ENCODE measurements around the gene CSN3. TPM values are rescaled to one million over a fixed set of nuclear protein-coding genes. Genes with fewer than 3 reads are reported as not detected.
"Not testable (repeated sequence)": the region's sequence is repeated elsewhere in the genome, so short reads cannot be mapped to it uniquely, and the experiment has no call there.

The CSN3 gene
- total RNA-seq, 1 experiment from 2014 or later, result not detected

DNA sequence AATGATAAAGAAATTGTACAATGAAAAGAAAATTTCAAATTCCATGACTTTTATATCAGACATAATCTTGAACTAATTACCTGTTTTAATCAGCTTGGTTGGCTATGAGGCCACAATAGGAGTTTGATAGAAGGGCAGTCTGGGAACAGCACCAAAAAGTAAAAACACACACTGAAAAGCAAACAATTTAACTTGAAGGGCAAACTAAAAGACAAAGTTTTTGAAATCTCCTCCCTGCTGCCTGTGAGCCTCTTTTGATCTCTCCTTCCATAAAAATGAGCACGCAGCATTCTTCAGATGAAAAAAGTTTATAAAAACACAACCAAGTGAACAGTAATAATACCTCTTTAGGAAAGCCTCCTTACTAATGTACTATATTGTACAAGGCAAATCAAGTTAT is 38.8 kb upstream of the CSN3 start:
- DNase-seq (ENCODE audit: low read depth, low spot score) (no peak), ATAC-seq (no peak)
- Histone ChIP-seq H3K36me3 (ENCODE audit: control insufficient read depth, insufficient read depth, low read length) (no peaks in the 10 kb centered on the region), H3K9me3 (ENCODE audit: control insufficient read depth, insufficient read depth, low read depth, low read length) (no peaks in the 10 kb centered on the region), H3K27me3 (ENCODE audit: control insufficient read depth, insufficient read depth, low read length) (no peaks in the 10 kb centered on the region), H3K4me1 (ENCODE audit: control insufficient read depth, insufficient read depth, low read length) (no peaks in the 10 kb centered on the region), H3K4me3 (ENCODE audit: low read depth in 2 of 2, low read length in 2 of 2) (no peak overlapping the region), H3K27ac (ENCODE audit: low read length) (no peak overlapping the region)
- intact Hi-C loops (cut with micrococcal nuclease; ENCODE audit: unreplicated experiment), result no loop called here
- TF ChIP-seq POLR2AphosphoS5 (IDR thresholded peaks at IDR 0.05; ENCODE audit: low read depth, low read length) (no peak), SIN3A (IDR thresholded peaks at IDR 0.05; ENCODE audit: borderline replicate concordance, insufficient read depth, low read depth, low read length) (no peak), TCF7L2 (IDR thresholded peaks at IDR 0.05; ENCODE audit: low read depth, low read length) (no peak), REST (IDR thresholded peaks at IDR 0.05; ENCODE audit: insufficient read depth in 1 of 2, low read depth in 2 of 2, low read length in 1 of 2) (no peak)
- TF ChIP-seq, protein P1, sequence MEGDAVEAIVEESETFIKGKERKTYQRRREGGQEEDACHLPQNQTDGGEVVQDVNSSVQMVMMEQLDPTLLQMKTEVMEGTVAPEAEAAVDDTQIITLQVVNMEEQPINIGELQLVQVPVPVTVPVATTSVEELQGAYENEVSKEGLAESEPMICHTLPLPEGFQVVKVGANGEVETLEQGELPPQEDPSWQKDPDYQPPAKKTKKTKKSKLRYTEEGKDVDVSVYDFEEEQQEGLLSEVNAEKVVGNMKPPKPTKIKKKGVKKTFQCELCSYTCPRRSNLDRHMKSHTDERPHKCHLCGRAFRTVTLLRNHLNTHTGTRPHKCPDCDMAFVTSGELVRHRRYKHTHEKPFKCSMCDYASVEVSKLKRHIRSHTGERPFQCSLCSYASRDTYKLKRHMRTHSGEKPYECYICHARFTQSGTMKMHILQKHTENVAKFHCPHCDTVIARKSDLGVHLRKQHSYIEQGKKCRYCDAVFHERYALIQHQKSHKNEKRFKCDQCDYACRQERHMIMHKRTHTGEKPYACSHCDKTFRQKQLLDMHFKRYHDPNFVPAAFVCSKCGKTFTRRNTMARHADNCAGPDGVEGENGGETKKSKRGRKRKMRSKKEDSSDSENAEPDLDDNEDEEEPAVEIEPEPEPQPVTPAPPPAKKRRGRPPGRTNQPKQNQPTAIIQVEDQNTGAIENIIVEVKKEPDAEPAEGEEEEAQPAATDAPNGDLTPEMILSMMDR (IDR thresholded peaks at IDR 0.05), result no peak
- ChIA-PET CTCF (no interaction called here), POLR2A (no interaction called here)
- in situ Hi-C loops (cut with HindIII; ENCODE audit: low pct_unique_long_range_greater_than_20kb, low sequenced_read_pairs), result no loop called here
- no TSS peak for BruUV-seq (replicated peaks)

GRCh38 chr4:70212752-70213151 is 29.6 kb upstream of the CSN3 start:
- CTCF ChIA-PET; DNase-seq (ENCODE audit: low read depth, low spot score); in situ Hi-C loops (cut with HindIII; ENCODE audit: low pct_unique_long_range_greater_than_20kb, low sequenced_read_pairs); H3K27ac ChIP-seq (ENCODE audit: low read length); BruUV-seq (replicated peaks); H3K4me3 ChIP-seq (ENCODE audit: low read depth in 2 of 2, low read length in 2 of 2); H3K4me1 ChIP-seq (ENCODE audit: control insufficient read depth, insufficient read depth, low read length); H3K36me3 ChIP-seq (ENCODE audit: control insufficient read depth, insufficient read depth, low read length); H3K27me3 ChIP-seq (ENCODE audit: control insufficient read depth, insufficient read depth, low read length); POLR2A ChIA-PET; H3K9me3 ChIP-seq (ENCODE audit: control insufficient read depth, insufficient read depth, low read depth, low read length); ATAC-seq; intact Hi-C loops (cut with micrococcal nuclease; ENCODE audit: unreplicated experiment): not testable (repeated sequence)

GRCh38 chr4:70216109-70216508 is 26.3 kb upstream of the CSN3 start:
- H3K27me3 ChIP-seq (ENCODE audit: control insufficient read depth, insufficient read depth, low read length); POLR2A ChIA-PET; H3K27ac ChIP-seq (ENCODE audit: low read length); BruUV-seq (replicated peaks); H3K9me3 ChIP-seq (ENCODE audit: control insufficient read depth, insufficient read depth, low read depth, low read length); DNase-seq (ENCODE audit: low read depth, low spot score); H3K4me1 ChIP-seq (ENCODE audit: control insufficient read depth, insufficient read depth, low read length); CTCF ChIA-PET; H3K4me3 ChIP-seq (ENCODE audit: low read depth in 2 of 2, low read length in 2 of 2); H3K36me3 ChIP-seq (ENCODE audit: control insufficient read depth, insufficient read depth, low read length); intact Hi-C loops (cut with micrococcal nuclease; ENCODE audit: unreplicated experiment); in situ Hi-C loops (cut with HindIII; ENCODE audit: low pct_unique_long_range_greater_than_20kb, low sequenced_read_pairs); ATAC-seq: not testable (repeated sequence)

DNA sequence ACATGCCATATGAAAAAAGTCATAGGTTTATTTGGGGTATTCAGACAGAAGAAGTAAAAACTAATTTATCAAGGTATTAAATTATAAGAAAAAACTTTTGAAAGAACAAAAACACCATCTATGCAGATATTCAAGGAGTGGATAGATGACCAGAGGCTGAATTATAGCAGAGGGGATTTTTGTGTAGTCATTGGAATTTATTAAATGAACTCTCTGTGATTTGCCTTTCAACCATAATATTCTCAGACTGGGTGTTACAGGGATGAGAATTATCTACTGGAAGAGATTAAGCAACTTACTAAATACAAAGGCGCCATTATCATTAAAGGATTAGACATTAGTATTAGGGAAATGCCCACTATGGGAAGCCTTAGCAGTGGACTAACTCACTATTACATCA is 25.8 kb upstream of the CSN3 start:
- DNase-seq (ENCODE audit: low read depth, low spot score); CTCF ChIA-PET; intact Hi-C loops (cut with micrococcal nuclease; ENCODE audit: unreplicated experiment); BruUV-seq (replicated peaks); H3K4me1 ChIP-seq (ENCODE audit: control insufficient read depth, insufficient read depth, low read length); H3K27ac ChIP-seq (ENCODE audit: low read length); H3K36me3 ChIP-seq (ENCODE audit: control insufficient read depth, insufficient read depth, low read length); POLR2A ChIA-PET; H3K27me3 ChIP-seq (ENCODE audit: control insufficient read depth, insufficient read depth, low read length); ATAC-seq; H3K4me3 ChIP-seq (ENCODE audit: low read depth in 2 of 2, low read length in 2 of 2); in situ Hi-C loops (cut with HindIII; ENCODE audit: low pct_unique_long_range_greater_than_20kb, low sequenced_read_pairs); H3K9me3 ChIP-seq (ENCODE audit: control insufficient read depth, insufficient read depth, low read depth, low read length): not testable (repeated sequence)

DNA sequence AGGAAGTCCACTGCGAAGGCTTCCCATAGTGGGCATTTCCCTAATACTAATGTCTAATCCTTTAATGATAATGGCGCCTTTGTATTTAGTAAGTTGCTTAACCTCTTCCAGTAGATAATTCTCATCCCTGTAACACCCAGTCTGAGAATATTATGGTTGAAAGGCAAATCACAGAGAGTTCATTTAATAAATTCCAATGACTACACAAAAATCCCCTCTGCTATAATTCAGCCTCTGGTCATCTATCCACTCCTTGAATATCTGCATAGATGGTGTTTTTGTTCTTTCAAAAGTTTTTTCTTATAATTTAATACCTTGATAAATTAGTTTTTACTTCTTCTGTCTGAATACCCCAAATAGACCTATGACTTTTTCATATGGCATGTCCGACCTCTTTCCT is 21.0 kb upstream of the CSN3 start:
- POLR2A ChIA-PET; DNase-seq (ENCODE audit: low read depth, low spot score); in situ Hi-C loops (cut with HindIII; ENCODE audit: low pct_unique_long_range_greater_than_20kb, low sequenced_read_pairs); H3K36me3 ChIP-seq (ENCODE audit: control insufficient read depth, insufficient read depth, low read length); H3K4me3 ChIP-seq (ENCODE audit: low read depth in 2 of 2, low read length in 2 of 2); H3K27ac ChIP-seq (ENCODE audit: low read length); ATAC-seq; H3K27me3 ChIP-seq (ENCODE audit: control insufficient read depth, insufficient read depth, low read length); CTCF ChIA-PET; H3K9me3 ChIP-seq (ENCODE audit: control insufficient read depth, insufficient read depth, low read depth, low read length); intact Hi-C loops (cut with micrococcal nuclease; ENCODE audit: unreplicated experiment); H3K4me1 ChIP-seq (ENCODE audit: control insufficient read depth, insufficient read depth, low read length); BruUV-seq (replicated peaks): not testable (repeated sequence)

DNA sequence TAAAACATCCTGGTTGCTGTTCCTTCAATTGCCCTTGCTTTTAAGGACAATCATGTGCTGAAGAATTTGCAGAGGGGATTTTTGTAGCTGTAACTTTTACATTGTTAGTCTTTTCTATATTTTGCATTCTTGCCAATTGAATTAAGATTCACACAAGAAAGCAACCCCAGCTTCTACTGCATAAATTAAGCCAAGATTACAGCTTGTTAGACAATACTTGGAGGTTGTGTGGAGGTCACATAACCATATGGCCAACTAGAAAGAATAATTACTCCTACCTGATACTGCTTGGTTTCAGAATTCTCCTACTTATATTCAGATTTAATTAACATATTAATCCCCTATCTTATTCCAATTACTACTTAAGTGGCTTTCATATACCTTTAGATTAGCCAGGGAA is 20.6 kb upstream of the CSN3 start:
- H3K27ac ChIP-seq (ENCODE audit: low read length); DNase-seq (ENCODE audit: low read depth, low spot score); in situ Hi-C loops (cut with HindIII; ENCODE audit: low pct_unique_long_range_greater_than_20kb, low sequenced_read_pairs); H3K4me3 ChIP-seq (ENCODE audit: low read depth in 2 of 2, low read length in 2 of 2); ATAC-seq; intact Hi-C loops (cut with micrococcal nuclease; ENCODE audit: unreplicated experiment); H3K4me1 ChIP-seq (ENCODE audit: control insufficient read depth, insufficient read depth, low read length); H3K9me3 ChIP-seq (ENCODE audit: control insufficient read depth, insufficient read depth, low read depth, low read length); POLR2A ChIA-PET; BruUV-seq (replicated peaks); CTCF ChIA-PET; H3K36me3 ChIP-seq (ENCODE audit: control insufficient read depth, insufficient read depth, low read length); H3K27me3 ChIP-seq (ENCODE audit: control insufficient read depth, insufficient read depth, low read length): not testable (repeated sequence)
